Muscle of leg (tissue), 11 donors: ENCODE results near the gene COQ10B. TPM values are rescaled to one million over a fixed set of nuclear protein-coding genes. Genes with fewer than 3 reads are reported as not detected.
A peak's percentile ranks its signal among the peaks of the same experiment; 100 is the strongest.
"Not testable (repeated sequence)": the region's sequence is repeated elsewhere in the genome, so short reads cannot be mapped to it uniquely, and the experiment has no call there.

Experiments used
- DNase-seq: peaks from one replicate; pipeline ENCODE4 v3.0.0; 2013
- H3K27ac ChIP-seq: one replicate; pipeline ENCODE4 v1.5.1; 2013; ENCODE audit warnings: mild to moderate bottlenecking, low read length, control low read depth
- H3K27me3 ChIP-seq: one replicate; pipeline ENCODE4 v1.6.1; 2013; ENCODE audit warnings: low read length; ENCODE audit not compliant: control insufficient read depth, insufficient read depth
- H3K36me3 ChIP-seq: one replicate; pipeline ENCODE4 v1.6.1; 2013; ENCODE audit warnings: low read length; ENCODE audit not compliant: control insufficient read depth, insufficient read depth
- H3K4me1 ChIP-seq: one replicate; pipeline ENCODE4 v1.6.1; 2013; ENCODE audit warnings: low read length; ENCODE audit not compliant: control insufficient read depth, insufficient read depth
- H3K4me3 ChIP-seq: one replicate; pipeline ENCODE4 v1.5.1; 2013; ENCODE audit warnings: low read length, control low read depth
- H3K9me3 ChIP-seq: replicated peaks from 2 replicates; pipeline ENCODE4 v1.6.1; 2013; ENCODE audit warnings: low read depth, low read length; ENCODE audit not compliant: control insufficient read depth
- WGBS: methylation state at CpG from one replicate; pipeline ENCODE4 v1.1.5; 2013; ENCODE audit warnings: missing lambda C conversion rate; ENCODE audit not compliant: insufficient coverage; 5-methylcytosine and 5-hydroxymethylcytosine counted together
- polyA plus RNA-seq, 8 donors: library from polyadenylated mRNA; unstranded; fragments of 120-200 nt; gene quantifications; one replicate each; pipeline versions ENCODE4 v1.2.1 to v1.2.3, GENCODE V29; 2013; ENCODE audit warnings: inconsistent platforms in 1 of 8, low replicate concordance in 1 of 8; ENCODE audit not compliant: insufficient read length in 8 of 8, insufficient read depth in 1 of 8
- total RNA-seq: library from RNA; stranded (reverse); fragments of 120-200 nt; gene quantifications from one replicate; pipeline ENCODE4 v1.2.4, GENCODE V29; 2013

COQ10B gene
- total and polyA plus RNA-seq, 9 donors: 9.5 to 14.5 (median 11.3) TPM

DNA sequence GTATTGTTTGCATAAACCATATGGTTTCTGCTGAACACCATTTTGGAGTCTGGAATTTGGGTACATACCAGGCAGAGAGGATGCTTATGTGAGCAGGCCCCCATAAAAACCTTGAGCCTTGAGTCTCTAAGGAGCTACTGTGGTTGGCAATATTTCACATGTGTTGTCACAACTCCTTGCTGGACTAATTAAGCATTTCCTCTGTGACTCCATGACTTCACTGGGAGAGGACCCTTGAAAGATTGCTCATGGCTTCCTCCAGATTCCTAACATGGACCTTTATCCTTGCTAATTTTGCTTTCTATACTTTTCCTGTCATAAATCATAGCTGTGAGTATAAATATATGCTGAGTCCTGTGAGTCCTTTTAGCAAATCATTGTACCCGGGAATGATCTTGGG, 7.6 kb upstream of the COQ10B start:
- DNase-seq: no peak
- no CpG with 5 or more reads among the region's 1 CpG for WGBS
- no peaks in the 10 kb centered on the region for H3K36me3 ChIP-seq
- H3K4me1 ChIP-seq: no peaks in the 10 kb centered on the region
- no peaks in the 10 kb centered on the region for H3K9me3 ChIP-seq
- H3K27ac ChIP-seq: no peak overlapping the region
- no peaks in the 10 kb centered on the region for H3K27me3 ChIP-seq
- no peak overlapping the region for H3K4me3 ChIP-seq

DNA sequence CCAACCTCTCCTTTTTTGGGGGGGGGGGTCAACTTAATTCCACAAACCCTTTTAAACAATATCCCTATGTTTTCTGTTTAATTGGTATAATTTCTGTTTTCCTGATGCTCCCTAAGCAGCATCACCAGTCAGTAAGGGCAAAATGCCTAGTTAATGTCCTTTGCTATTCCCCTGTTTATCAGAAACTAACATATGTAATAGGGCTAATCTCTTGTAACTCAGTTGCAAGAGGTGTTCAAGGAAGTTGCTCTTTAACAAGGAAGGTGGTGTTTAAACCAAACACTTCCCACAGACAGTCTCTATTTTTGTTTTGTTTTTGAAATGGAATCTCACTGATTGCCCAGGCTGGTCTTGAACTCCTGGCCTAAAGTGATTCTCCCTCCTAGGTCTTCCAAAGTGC, 6.5 kb upstream of the COQ10B start:
- H3K27ac ChIP-seq: no peak overlapping the region
- H3K9me3 ChIP-seq: no peaks in the 10 kb centered on the region
- no peaks in the 10 kb centered on the region for H3K4me1 ChIP-seq
- H3K27me3 ChIP-seq: no peaks in the 10 kb centered on the region
- no peak overlapping the region for H3K4me3 ChIP-seq
- no peaks in the 10 kb centered on the region for H3K36me3 ChIP-seq
- no peak for DNase-seq

DNA sequence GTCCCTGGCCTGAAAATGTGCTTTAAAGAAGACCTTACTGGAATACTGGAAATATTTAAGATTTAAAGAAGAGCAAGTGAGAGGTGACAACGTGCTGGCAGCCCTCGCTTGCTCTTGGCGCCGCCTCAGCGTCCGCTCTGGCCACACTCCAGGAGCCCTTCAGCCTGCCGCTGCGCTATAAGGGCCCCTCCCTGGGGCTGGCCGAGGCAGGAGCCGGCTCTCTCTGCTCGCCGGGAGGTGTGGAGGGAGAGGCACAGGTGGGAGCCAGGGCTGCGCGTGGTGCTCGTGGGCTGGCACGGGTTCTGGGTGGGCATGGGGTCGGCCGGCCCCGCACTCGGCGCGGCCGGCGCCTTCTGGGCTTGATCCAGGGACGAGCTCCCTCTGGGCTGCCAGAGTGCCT, 2.9 kb upstream of the COQ10B start:
- H3K36me3 ChIP-seq: no peaks in the 10 kb centered on the region
- H3K4me1 ChIP-seq: peaks cover 3% of the 10 kb centered on the region
- WGBS: 94% methylated on average over 18 of the region's 25 CpGs
- H3K4me3 ChIP-seq: no peak overlapping the region
- H3K27ac ChIP-seq: no peak overlapping the region
- H3K27me3 ChIP-seq: no peaks in the 10 kb centered on the region
- no peak for DNase-seq
- H3K9me3 ChIP-seq: no peaks in the 10 kb centered on the region

DNA sequence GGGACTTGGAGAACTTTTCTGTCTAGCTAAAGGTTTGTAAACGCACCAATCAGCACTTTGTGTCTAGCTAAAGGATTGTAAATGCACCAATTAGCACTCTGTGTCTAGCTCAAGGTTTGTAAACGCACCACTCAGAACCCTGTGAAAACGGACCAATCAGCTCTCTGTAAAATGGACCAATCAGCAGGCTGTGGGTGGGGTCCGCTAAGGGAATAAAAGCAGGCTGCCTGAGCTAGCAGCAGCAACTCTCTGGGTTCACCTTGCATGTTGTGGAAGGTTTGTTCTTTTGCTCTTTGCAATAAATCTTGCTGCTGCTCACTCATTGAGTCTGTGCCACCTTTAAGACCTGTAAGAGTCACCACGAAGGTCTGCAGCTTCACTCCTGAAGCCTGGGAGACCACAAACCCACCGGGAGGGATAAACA, 2.4 kb upstream of the COQ10B start:
- H3K4me1 ChIP-seq, H3K36me3 ChIP-seq, H3K27ac ChIP-seq, H3K27me3 ChIP-seq, DNase-seq, H3K4me3 ChIP-seq, H3K9me3 ChIP-seq: not testable (repeated sequence)
- 84% methylated on average over 5 of the region's 6 CpGs for WGBS

DNA sequence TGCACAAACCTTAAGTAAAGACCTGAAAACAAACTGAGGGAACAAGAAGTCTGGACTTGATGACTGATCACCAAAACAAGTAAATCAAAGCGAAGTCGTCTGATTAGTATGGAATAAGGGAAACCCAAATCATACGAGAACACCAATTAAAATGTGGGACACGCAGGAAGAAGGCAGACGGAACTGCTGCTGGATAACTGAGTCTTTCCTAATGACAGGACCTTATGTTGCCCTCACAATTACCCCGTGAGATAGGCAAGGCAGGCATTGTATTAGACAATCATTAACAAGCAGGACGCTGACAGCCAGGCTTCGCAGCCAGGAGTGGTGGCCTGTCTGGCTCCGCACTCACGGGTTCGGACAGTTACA, 614 bp upstream of the COQ10B start:
- H3K27me3 ChIP-seq: no peaks in the 10 kb centered on the region
- H3K9me3 ChIP-seq: no peaks in the 10 kb centered on the region
- DNase-seq: no peak
- 0% methylated on average over 7 of the region's 11 CpGs for WGBS
- H3K4me1 ChIP-seq: peaks cover 3% of the 10 kb centered on the region
- H3K36me3 ChIP-seq: no peaks in the 10 kb centered on the region
- H3K4me3 ChIP-seq: peak overlapping the region; percentile 74
- peak overlapping the region; percentile 98 for H3K27ac ChIP-seq

DNA sequence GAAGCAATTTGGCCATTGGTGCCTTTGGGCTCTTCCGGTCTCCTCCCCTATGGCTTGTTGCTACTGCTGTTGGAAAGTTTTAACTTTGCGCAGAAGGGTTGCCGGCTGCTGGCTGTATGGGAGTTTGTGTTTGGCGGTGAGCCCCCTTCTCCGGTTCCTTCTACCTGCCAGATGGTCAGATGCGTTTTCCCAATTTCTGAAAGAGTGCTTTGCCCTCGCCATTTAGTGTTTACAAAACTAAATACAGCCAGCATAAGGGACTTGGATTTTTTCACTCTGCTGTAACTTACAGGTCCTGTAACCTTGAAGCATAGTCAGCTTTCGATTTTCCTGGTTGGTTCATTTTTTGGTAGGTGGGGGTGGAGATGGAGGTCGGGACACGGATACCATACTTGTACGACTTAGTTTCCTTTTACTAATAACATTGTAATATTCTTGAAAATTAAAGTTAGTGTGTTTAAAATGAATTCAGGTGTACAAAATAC, 604 bp downstream of the COQ10B start:
- no peaks in the 10 kb centered on the region for H3K9me3 ChIP-seq
- no CpG with 5 or more reads among the region's 11 CpGs for WGBS
- peak overlapping the region; percentile 91 for H3K4me3 ChIP-seq
- peak; percentile 95 for DNase-seq
- H3K27me3 ChIP-seq: no peaks in the 10 kb centered on the region
- H3K36me3 ChIP-seq: no peaks in the 10 kb centered on the region
- H3K4me1 ChIP-seq: peaks cover 3% of the 10 kb centered on the region
- H3K27ac ChIP-seq: peak overlapping the region; percentile 100

DNA sequence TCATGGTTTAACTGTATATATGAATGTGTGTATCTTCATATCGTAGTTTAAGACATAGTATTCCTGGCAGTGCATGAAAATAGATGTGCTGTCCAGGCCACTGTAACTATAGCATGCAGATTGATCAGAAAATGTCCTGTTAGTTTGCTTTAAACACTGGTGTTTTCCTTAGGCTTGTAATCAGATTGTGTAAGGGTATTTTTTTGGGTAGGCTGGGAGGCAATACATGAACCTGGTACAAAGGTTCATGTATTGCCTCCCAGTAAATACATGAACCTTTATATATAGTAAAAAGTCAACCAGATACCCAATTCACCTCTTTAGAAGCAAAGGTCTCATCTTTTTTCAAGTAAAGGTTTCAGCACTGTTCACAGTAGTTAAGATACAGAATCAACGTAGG, 1.6 kb downstream of the COQ10B start:
- no peak for DNase-seq
- Histone ChIP-seq H3K27ac (no peak overlapping the region), H3K4me1 (peaks cover 3% of the 10 kb centered on the region), H3K9me3 (no peaks in the 10 kb centered on the region), H3K36me3 (no peaks in the 10 kb centered on the region), H3K4me3 (no peak overlapping the region), H3K27me3 (no peaks in the 10 kb centered on the region)
- 89% methylated on average over 1 of the region's 2 CpGs for WGBS

DNA sequence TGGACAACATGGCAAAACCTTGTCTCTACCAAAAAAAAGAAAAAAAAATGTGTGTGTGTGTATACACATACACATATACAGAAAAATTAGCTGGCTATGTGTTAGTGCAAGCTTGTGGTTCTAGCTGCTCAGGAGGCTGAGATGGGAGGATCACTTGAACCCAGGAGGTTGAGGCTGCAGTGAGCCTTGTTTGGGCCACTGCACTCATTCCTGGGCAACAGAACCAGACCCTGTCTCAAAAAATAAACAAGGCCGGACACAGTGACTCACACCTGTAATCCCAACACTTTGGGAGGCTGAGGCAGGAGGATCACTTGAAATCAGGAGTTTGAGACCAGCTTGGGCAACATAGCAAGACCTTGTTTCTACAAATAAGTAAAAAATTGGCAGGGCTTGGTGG, 2.1 kb downstream of the COQ10B start:
- DNase-seq: no peak
- WGBS: no CpG with 5 or more reads among the region's 1 CpG

DNA sequence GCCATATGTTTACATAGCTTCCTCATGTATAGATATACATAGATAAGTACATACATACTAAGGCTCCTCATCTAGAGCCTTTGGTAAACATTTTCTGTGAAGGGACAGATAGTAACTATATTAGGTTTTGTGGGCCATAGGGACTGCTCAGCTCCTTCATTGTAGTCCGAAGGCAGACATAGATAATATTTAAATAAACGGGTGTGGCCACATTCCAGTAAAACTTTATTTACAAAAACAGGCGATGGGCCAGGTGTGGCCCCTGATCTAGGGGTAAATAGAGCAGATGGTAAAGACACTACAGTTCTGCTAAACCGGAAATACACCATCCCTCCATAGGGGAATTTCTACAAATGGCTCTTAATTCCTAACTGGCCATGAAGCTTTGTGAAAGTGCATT, 7.3 kb downstream of the COQ10B start:
- no peaks in the 10 kb centered on the region for H3K4me1 ChIP-seq
- no peak for DNase-seq
- no CpG with 5 or more reads among the region's 4 CpGs for WGBS
- no peak overlapping the region for H3K4me3 ChIP-seq
- no peaks in the 10 kb centered on the region for H3K27me3 ChIP-seq
- peaks cover 17% of the 10 kb centered on the region for H3K36me3 ChIP-seq
- no peaks in the 10 kb centered on the region for H3K9me3 ChIP-seq
- H3K27ac ChIP-seq: no peak overlapping the region

More for the DNA sequence above, 2.1 kb downstream of the COQ10B start:
- Histone ChIP-seq H3K4me1 (peaks cover 3% of the 10 kb centered on the region), H3K36me3 (peaks cover 3% of the 10 kb centered on the region), H3K4me3 (no peak overlapping the region), H3K27me3 (no peaks in the 10 kb centered on the region), H3K27ac (no peak overlapping the region), H3K9me3 (no peaks in the 10 kb centered on the region)

DNA sequence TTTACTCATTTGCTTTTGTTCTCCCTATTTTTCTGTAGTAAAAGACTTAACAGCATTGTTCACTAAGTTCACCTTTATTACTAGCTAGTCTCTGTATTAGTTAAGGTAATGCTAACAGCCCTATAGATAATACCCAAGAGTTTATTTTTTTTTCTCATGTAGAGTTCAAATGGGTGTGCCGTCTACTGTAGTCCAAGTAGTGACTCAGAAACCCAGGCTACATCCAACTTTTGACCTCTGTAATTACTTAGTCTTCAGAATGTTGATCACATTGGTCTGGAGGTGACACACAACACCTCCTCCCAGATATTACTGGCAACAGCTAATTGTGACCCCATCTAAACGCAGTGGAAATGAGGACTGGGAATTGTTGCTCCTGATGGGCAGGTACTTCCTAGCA, 7.7 kb downstream of the COQ10B start:
- no CpG with 5 or more reads among the region's 2 CpGs for WGBS
- Histone ChIP-seq H3K36me3 (peaks cover 17% of the 10 kb centered on the region), H3K9me3 (no peaks in the 10 kb centered on the region), H3K27ac (no peak overlapping the region), H3K4me1 (no peaks in the 10 kb centered on the region), H3K27me3 (no peaks in the 10 kb centered on the region), H3K4me3 (no peak overlapping the region)
- no peak for DNase-seq

DNA sequence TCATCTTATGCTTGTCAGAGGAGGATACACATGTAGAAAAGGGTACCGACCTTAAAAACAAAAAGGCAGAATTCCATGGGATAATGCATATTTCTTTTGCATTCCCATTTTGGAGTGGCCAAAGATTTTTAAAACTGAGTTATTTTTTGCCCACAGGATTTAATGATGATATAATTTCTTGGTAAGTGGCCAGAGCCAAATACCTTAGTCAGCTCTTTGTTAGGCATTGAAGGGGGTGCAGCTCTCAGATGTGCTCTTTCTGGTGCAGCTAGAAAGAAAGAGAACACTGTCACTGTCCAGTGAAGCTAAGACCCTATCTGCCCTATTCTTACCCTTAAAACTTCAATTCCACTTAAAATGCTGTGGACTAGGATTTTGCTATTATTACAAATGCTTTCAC, 10.8 kb downstream of the COQ10B start:
- no peak for DNase-seq
- Histone ChIP-seq H3K36me3 (peaks cover 32% of the 10 kb centered on the region), H3K27me3 (no peaks in the 10 kb centered on the region), H3K27ac (no peak overlapping the region), H3K4me1 (no peaks in the 10 kb centered on the region), H3K4me3 (no peak overlapping the region), H3K9me3 (no peaks in the 10 kb centered on the region)
- WGBS: no CpG with 5 or more reads among the region's 1 CpG
